Measurements from ENCODE around the gene PAX7.

- TF ChIP-seq CTCF (IDR thresholded peaks at IDR 0.05) = no peak
- TF ChIP-seq EP300 (IDR thresholded peaks at IDR 0.05) = no peak
Observed at GRCh38 chr1:18667333-18667732, 36.7 kb downstream of the PAX7 start.
